Measurements from ENCODE around the gene MAP2.
A peak's percentile ranks its signal among the peaks of the same experiment; 100 is the strongest.

MAP2 gene

GRCh38 chr2:209713219-209713618, 289.4 kb downstream of the MAP2 start:
- no peak for TF ChIP-seq CTCF (conservative IDR thresholded peaks at IDR 0.05)
- H3K27ac ChIP-seq: no peak overlapping the region

DNA sequence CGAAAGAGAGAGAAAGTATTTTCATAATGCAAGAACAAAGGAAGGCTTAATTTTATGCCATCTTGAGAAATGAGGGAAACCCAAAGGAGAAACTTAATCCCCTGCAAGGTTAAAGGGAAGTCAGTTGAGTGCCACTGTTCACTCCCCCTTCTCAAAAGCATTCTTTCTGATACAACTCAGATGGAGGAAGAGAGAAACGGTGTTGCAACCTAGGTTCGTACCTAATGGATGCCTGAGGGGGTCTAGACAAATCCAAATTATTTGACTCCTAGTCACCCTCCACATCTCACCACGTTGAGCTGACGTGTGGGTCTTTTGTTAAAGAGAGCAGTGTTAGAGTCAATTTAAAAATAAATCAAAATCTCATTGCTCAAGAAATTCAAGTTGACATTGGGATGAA, 295.2 kb downstream of the MAP2 start:
- TF ChIP-seq CTCF (conservative IDR thresholded peaks at IDR 0.05): no peak
- no peak overlapping the region for H3K27ac ChIP-seq

GRCh38 chr2:209721497-209721896, 297.6 kb downstream of the MAP2 start:
- no peak overlapping the region for H3K27ac ChIP-seq
- TF ChIP-seq CTCF (conservative IDR thresholded peaks at IDR 0.05): no peak

DNA sequence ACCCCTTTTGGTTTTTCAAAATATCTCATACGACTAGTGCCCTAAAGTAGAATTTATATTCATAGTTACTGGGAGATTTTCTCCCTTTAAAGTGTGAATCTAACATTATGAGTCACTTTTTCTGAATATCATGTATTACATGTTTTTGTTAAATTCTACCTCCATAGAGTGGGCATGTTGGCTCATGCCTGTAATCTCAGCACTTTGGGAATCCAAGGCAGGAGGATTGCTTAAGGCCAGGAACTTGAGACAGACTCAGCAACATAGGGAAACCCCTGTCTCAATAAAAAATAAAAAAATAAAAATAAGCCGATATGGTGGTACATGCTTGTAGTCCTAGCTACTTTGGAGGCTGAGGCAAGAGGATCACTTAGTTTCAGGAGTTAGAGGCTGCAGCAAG, 302.5 kb downstream of the MAP2 start:
- TF ChIP-seq CTCF (conservative IDR thresholded peaks at IDR 0.05): no peak
- H3K27ac ChIP-seq: no peak overlapping the region

- TF ChIP-seq CTCF (conservative IDR thresholded peaks at IDR 0.05): no peak
- H3K27ac ChIP-seq: no peak overlapping the region
Observed at GRCh38 chr2:209727077-209727476, 303.2 kb downstream of the MAP2 start.

- no peak for TF ChIP-seq CTCF (conservative IDR thresholded peaks at IDR 0.05)
- peak overlapping the region; percentile 65 for H3K27ac ChIP-seq
Observed at GRCh38 chr2:209734805-209735204, 311.0 kb downstream of the MAP2 start.

DNA sequence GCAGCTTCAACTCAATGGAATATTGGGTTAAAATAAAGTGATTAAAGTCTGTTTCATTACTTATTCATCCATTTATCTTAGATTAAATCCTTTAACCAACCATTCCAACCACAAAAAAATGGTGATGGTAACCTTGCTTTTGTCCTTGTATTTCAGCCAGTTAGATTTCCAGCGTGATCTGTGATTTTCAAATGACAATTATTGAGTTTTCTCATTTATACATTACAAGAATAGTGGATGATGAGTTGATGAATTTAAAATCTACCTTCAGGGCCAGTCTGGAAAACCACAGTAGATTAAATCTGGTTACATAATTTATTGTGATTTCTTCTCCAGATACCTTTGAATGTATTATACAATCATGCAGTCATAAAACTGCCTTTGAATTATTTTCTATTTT, 318.1 kb downstream of the MAP2 start:
- H3K27ac ChIP-seq: no peak overlapping the region
- no peak for TF ChIP-seq CTCF (conservative IDR thresholded peaks at IDR 0.05)

GRCh38 chr2:209753020-209753419, 329.2 kb downstream of the MAP2 start:
- no peak overlapping the region for H3K27ac ChIP-seq
- no peak for TF ChIP-seq CTCF (conservative IDR thresholded peaks at IDR 0.05)
